Measurements from ENCODE around the gene PLEKHA6. TPM values are rescaled to one million over a fixed set of nuclear protein-coding genes. Genes with fewer than 3 reads are reported as not detected.
A peak's percentile ranks its signal among the peaks of the same experiment; 100 is the strongest.

The PLEKHA6 gene
- polyA plus RNA-seq, 1 donor from 2014 or later: 22.6 TPM

DNA sequence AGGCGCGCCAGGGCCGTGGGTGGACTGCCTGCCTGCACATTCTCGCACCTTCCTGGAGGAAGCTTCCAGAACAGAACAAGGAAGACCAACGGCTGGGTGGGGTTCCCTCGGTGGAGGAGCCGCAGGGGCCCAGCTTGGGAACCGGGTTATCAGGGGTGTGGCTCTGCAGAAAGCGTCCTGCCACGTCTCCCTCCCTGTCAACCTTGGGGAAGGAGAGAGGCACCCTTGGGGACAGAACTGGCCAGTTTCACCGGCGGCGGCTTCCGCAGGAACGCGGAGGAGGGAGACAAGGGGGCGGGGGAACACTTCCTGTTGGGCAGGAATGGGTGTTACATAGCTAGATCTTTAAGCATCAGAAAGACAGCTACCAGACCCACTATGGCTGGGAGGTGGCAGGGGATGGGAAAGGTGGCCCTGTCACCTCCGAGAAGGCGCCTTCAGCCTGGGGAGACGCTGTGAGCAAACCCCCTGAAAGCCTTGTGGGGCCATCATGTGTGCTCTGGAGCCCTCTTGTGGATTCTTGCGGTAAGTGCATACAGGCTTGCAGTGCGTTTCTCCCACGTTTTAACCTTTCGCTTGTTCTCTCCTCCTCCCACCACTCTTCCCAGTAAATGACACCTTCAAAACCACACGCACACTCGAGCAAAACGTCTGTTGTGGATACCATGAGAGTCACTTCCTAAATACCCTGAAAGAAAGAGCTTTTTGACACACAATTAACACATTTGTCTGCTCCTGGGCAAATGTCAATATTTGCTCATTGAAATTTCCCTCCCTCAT lies 3.8 kb upstream of the PLEKHA6 start:
- Histone ChIP-seq H3K9ac (ENCODE audit: low read length) (peak overlapping the region; percentile 62), H3K79me2 (replicated peaks; ENCODE audit: insufficient read depth, low read length) (no peaks in the 10 kb centered on the region), H3K36me3 (ENCODE audit: insufficient read depth, low read length) (no peaks in the 10 kb centered on the region), H4K20me1 (ENCODE audit: insufficient read depth) (no peaks in the 10 kb centered on the region), H3K9me2 (ENCODE audit: insufficient read depth, low read length) (no peaks in the 10 kb centered on the region), H3K4me2 (ENCODE audit: low read length) (peak overlapping the region; percentile 63), H3K4me3 (ENCODE audit: low read length) (peak overlapping the region; percentile 55), H3F3A (ENCODE audit: insufficient read depth, low read length, poor library complexity, severe bottlenecking) (no peaks in the 10 kb centered on the region), H3K27ac (ENCODE audit: low read length) (peak overlapping the region; percentile 9), H2AFZ (ENCODE audit: low read depth, low read length) (peak overlapping the region; percentile 51), H3K27me3 (ENCODE audit: insufficient read depth, low read depth, low read length) (peaks cover 26% of the 10 kb centered on the region), H3K9me3 (ENCODE audit: low read length) (no peaks in the 10 kb centered on the region)
- TF ChIP-seq, protein P1, sequence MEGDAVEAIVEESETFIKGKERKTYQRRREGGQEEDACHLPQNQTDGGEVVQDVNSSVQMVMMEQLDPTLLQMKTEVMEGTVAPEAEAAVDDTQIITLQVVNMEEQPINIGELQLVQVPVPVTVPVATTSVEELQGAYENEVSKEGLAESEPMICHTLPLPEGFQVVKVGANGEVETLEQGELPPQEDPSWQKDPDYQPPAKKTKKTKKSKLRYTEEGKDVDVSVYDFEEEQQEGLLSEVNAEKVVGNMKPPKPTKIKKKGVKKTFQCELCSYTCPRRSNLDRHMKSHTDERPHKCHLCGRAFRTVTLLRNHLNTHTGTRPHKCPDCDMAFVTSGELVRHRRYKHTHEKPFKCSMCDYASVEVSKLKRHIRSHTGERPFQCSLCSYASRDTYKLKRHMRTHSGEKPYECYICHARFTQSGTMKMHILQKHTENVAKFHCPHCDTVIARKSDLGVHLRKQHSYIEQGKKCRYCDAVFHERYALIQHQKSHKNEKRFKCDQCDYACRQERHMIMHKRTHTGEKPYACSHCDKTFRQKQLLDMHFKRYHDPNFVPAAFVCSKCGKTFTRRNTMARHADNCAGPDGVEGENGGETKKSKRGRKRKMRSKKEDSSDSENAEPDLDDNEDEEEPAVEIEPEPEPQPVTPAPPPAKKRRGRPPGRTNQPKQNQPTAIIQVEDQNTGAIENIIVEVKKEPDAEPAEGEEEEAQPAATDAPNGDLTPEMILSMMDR (IDR thresholded peaks at IDR 0.05; ENCODE audit: poor library complexity, severe bottlenecking): peak; percentile 100
- peak; percentile 100 for TF ChIP-seq SMC3 (conservative IDR thresholded peaks at IDR 0.05; ENCODE audit: poor library complexity)
- TF ChIP-seq, protein P2, sequence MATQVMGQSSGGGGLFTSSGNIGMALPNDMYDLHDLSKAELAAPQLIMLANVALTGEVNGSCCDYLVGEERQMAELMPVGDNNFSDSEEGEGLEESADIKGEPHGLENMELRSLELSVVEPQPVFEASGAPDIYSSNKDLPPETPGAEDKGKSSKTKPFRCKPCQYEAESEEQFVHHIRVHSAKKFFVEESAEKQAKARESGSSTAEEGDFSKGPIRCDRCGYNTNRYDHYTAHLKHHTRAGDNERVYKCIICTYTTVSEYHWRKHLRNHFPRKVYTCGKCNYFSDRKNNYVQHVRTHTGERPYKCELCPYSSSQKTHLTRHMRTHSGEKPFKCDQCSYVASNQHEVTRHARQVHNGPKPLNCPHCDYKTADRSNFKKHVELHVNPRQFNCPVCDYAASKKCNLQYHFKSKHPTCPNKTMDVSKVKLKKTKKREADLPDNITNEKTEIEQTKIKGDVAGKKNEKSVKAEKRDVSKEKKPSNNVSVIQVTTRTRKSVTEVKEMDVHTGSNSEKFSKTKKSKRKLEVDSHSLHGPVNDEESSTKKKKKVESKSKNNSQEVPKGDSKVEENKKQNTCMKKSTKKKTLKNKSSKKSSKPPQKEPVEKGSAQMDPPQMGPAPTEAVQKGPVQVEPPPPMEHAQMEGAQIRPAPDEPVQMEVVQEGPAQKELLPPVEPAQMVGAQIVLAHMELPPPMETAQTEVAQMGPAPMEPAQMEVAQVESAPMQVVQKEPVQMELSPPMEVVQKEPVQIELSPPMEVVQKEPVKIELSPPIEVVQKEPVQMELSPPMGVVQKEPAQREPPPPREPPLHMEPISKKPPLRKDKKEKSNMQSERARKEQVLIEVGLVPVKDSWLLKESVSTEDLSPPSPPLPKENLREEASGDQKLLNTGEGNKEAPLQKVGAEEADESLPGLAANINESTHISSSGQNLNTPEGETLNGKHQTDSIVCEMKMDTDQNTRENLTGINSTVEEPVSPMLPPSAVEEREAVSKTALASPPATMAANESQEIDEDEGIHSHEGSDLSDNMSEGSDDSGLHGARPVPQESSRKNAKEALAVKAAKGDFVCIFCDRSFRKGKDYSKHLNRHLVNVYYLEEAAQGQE (IDR thresholded peaks at IDR 0.05; ENCODE audit: borderline replicate concordance): no peak
- TF ChIP-seq POLR2AphosphoS5 (IDR thresholded peaks at IDR 0.05): peak; percentile 43
- TF ChIP-seq TAF1 (IDR thresholded peaks at IDR 0.05; ENCODE audit: low read depth): no peak
- TF ChIP-seq RAD21 (conservative IDR thresholded peaks at IDR 0.05): peak; percentile 100
- peak; percentile 48 for TF ChIP-seq EP300 (conservative IDR thresholded peaks at IDR 0.05; ENCODE audit: poor library complexity, severe bottlenecking)
- peak; percentile 47 for TF ChIP-seq MXI1 (conservative IDR thresholded peaks at IDR 0.05; ENCODE audit: poor library complexity, severe bottlenecking)

GRCh38 chr1:204362984-204363334 lies 3.2 kb upstream of the PLEKHA6 start:
- Histone ChIP-seq H2AFZ (ENCODE audit: low read depth, low read length) (peak overlapping the region; percentile 51), H3K79me2 (replicated peaks; ENCODE audit: insufficient read depth, low read length) (peaks cover 2% of the 10 kb centered on the region), H3K9me3 (ENCODE audit: low read length) (no peaks in the 10 kb centered on the region), H3K4me2 (ENCODE audit: low read length) (no peak overlapping the region), H3K4me3 (ENCODE audit: low read length) (peak overlapping the region; percentile 55), H3K27me3 (ENCODE audit: insufficient read depth, low read depth, low read length) (peaks cover 26% of the 10 kb centered on the region), H3K9me2 (ENCODE audit: insufficient read depth, low read length) (no peaks in the 10 kb centered on the region), H3K36me3 (ENCODE audit: insufficient read depth, low read length) (no peaks in the 10 kb centered on the region), H3F3A (ENCODE audit: insufficient read depth, low read length, poor library complexity, severe bottlenecking) (no peaks in the 10 kb centered on the region), H4K20me1 (ENCODE audit: insufficient read depth) (no peaks in the 10 kb centered on the region), H3K27ac (ENCODE audit: low read length) (no peak overlapping the region), H3K9ac (ENCODE audit: low read length) (peak overlapping the region; percentile 62)
- TF ChIP-seq MXI1 (conservative IDR thresholded peaks at IDR 0.05; ENCODE audit: poor library complexity, severe bottlenecking) (no peak), TAF1 (IDR thresholded peaks at IDR 0.05; ENCODE audit: low read depth) (no peak), EP300 (conservative IDR thresholded peaks at IDR 0.05; ENCODE audit: poor library complexity, severe bottlenecking) (no peak), SMC3 (conservative IDR thresholded peaks at IDR 0.05; ENCODE audit: poor library complexity) (no peak), RAD21 (conservative IDR thresholded peaks at IDR 0.05) (no peak), POLR2AphosphoS5 (IDR thresholded peaks at IDR 0.05) (no peak), EZH2 (IDR thresholded peaks at IDR 0.05; ENCODE audit: borderline replicate concordance, insufficient read depth, low read length, poor library complexity, severe bottlenecking) (no peak)
- TF ChIP-seq, protein P2 (IDR thresholded peaks at IDR 0.05; ENCODE audit: borderline replicate concordance): no peak
- TF ChIP-seq, protein P1 (IDR thresholded peaks at IDR 0.05; ENCODE audit: poor library complexity, severe bottlenecking): no peak

Data from neural cell (in vitro differentiated cells).